Parathyroid adenoma (tissue), 2 donors: ENCODE data around the gene COPS7A.
A peak's percentile ranks its signal among the peaks of the same experiment; 100 is the strongest.

Experiments used
- H2AFZ ChIP-seq: fragments of 300-600 bp; sonication (generic); one replicate; pipeline ENCODE4 v1.7.0; 2017; ENCODE audit warnings: antibody characterized with exemption, mild to moderate bottlenecking
- H3K27ac ChIP-seq: fragments of 300-600 bp; sonication (generic); one replicate; pipeline ENCODE4 v1.7.0; 2017
- H3K27me3 ChIP-seq: fragments of 300-600 bp; sonication (generic); one replicate; pipeline ENCODE4 v1.7.0; 2017; ENCODE audit warnings: low read length; ENCODE audit not compliant: control insufficient read depth, insufficient read depth
- H3K36me3 ChIP-seq: fragments of 300-600 bp; sonication (generic); one replicate; pipeline ENCODE4 v1.7.0; 2017; ENCODE audit warnings: low read length; ENCODE audit not compliant: control insufficient read depth, insufficient read depth
- H3K4me1 ChIP-seq: fragments of 300-600 bp; sonication (generic); one replicate; pipeline ENCODE4 v1.7.0; 2017; ENCODE audit warnings: control low read depth
- H3K4me2 ChIP-seq: fragments of 300-600 bp; sonication (generic); one replicate; pipeline ENCODE4 v1.7.0; 2017; ENCODE audit warnings: low read length
- H3K4me3 ChIP-seq: fragments of 300-600 bp; sonication (generic); one replicate; pipeline ENCODE4 v1.7.0; 2017; ENCODE audit warnings: low read depth, low read length
- H3K79me2 ChIP-seq: fragments of 300-600 bp; sonication (generic); one replicate; pipeline ENCODE4 v1.7.0; 2017; ENCODE audit warnings: control low read depth
- H3K9ac ChIP-seq: fragments of 300-600 bp; sonication (generic); one replicate; pipeline ENCODE4 v1.7.0; 2017; ENCODE audit warnings: mild to moderate bottlenecking
- H3K9me3 ChIP-seq: fragments of 300-600 bp; sonication (generic); one replicate; pipeline ENCODE4 v1.7.0; 2017; ENCODE audit warnings: low read length; ENCODE audit not compliant: control insufficient read depth
- TF ChIP-seq, protein P1 (sequence below): fragments of 300-600 bp; sonication (generic); IDR thresholded peaks from one replicate; pipeline ENCODE4 v1.7.0; 2017; ENCODE audit warnings: antibody characterized with exemption, mild to moderate bottlenecking
- donor health status: primary hyperparathyroidism.

COPS7A gene

DNA sequence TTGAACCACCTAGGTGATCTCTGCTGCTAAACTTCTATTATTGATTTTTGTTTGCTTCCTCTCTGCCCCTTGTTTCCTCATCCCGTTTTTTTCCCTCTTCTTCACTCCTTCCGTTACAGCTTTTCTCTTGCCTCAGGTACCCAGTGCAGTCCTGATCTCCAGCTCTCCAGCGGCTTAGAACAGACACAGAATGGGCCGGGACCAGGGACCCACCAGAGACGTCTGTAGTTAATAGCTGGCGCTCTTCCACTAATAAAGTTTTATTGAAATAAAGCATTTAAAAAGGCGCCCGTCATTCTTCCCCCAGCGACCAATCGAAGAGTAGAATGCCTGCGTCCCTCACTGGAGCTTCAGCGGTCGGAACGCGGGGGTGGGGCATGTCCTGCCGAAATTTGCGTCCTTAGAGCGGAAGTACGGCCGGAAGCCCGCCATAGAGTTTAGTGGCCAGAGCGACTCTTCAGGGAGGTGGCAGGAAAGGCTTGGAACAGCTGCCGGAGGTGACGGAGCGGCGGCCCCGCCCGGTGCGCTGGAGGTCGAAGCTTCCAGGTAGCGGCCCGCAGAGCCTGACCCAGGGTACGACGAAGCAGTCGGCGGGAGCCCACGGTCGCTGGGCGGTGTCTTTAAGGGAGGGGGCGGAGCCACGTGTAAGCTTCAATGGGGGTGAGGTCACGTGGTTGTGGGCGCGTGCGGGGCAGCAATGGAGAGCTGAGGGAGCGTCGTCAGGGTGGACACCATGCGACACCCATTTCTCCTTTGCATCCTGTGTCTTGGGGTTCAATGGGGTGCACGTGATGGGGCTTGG is at the start of gene COPS7A:
COPS7A (plus strand) TSS at position 440 of the 802 bp plus-strand sequence. CDS start 611 bp downstream, outside the sequence.
- Histone ChIP-seq H2AFZ (peak within 1 kb of the TSS; percentile 80), H3K36me3 (no peaks in the 10 kb centered on the region), H3K9ac (no peak within 1 kb of the TSS), H3K4me3 (peak within 1 kb of the TSS; percentile 87), H3K4me2 (peak within 1 kb of the TSS; percentile 99), H3K4me1 (no peaks in the 10 kb centered on the region), H3K27ac (peak within 1 kb of the TSS; percentile 84), H3K79me2 (no peaks in the 10 kb centered on the region), H3K27me3 (no peaks in the 10 kb centered on the region), H3K9me3 (no peaks in the 10 kb centered on the region)
- TF ChIP-seq, protein P1, sequence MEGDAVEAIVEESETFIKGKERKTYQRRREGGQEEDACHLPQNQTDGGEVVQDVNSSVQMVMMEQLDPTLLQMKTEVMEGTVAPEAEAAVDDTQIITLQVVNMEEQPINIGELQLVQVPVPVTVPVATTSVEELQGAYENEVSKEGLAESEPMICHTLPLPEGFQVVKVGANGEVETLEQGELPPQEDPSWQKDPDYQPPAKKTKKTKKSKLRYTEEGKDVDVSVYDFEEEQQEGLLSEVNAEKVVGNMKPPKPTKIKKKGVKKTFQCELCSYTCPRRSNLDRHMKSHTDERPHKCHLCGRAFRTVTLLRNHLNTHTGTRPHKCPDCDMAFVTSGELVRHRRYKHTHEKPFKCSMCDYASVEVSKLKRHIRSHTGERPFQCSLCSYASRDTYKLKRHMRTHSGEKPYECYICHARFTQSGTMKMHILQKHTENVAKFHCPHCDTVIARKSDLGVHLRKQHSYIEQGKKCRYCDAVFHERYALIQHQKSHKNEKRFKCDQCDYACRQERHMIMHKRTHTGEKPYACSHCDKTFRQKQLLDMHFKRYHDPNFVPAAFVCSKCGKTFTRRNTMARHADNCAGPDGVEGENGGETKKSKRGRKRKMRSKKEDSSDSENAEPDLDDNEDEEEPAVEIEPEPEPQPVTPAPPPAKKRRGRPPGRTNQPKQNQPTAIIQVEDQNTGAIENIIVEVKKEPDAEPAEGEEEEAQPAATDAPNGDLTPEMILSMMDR: no peak

- Histone ChIP-seq H3K9me3 (no peaks in the 10 kb centered on the region), H2AFZ (no peak overlapping the region), H3K9ac (no peak overlapping the region), H3K4me1 (no peaks in the 10 kb centered on the region), H3K36me3 (no peaks in the 10 kb centered on the region), H3K4me2 (no peak overlapping the region), H3K79me2 (peaks cover 34% of the 10 kb centered on the region), H3K27me3 (no peaks in the 10 kb centered on the region), H3K27ac (no peak overlapping the region), H3K4me3 (no peak overlapping the region)
- TF ChIP-seq, protein P1: no peak
Observed at GRCh38 chr12:6676962-6677361, 46.9 kb upstream of the COPS7A start.

- H3K4me3 ChIP-seq: no peak overlapping the region
- peak overlapping the region; percentile 1 for H3K27ac ChIP-seq
- no peak overlapping the region for H3K9ac ChIP-seq
- no peaks in the 10 kb centered on the region for H3K27me3 ChIP-seq
- peaks cover 15% of the 10 kb centered on the region for H3K4me1 ChIP-seq
- no peaks in the 10 kb centered on the region for H3K36me3 ChIP-seq
- H2AFZ ChIP-seq: no peak overlapping the region
- TF ChIP-seq, protein P1: peak; percentile 24
- H3K9me3 ChIP-seq: no peaks in the 10 kb centered on the region
- H3K79me2 ChIP-seq: peaks cover 34% of the 10 kb centered on the region
- no peak overlapping the region for H3K4me2 ChIP-seq
Observed at GRCh38 chr12:6684609-6685008, 39.2 kb upstream of the COPS7A start.

DNA sequence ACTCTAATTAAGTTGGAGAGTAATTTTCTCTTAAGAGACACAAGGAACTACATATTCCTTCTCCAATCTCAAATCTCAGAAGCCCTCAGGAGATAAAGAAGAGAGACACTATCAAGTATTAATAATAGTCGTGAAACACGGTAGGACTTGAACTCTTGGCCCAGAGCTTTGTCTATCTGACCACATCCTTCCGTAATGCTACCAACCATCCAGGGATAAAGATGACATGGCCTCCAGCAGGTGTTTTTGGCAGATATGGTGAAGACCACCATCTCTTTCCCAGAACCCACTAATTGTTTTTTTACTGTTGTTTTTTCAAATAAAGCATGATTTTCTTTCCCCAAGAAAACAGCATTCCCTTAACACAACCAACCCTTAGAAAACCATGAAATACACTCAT is 38.0 kb upstream of the COPS7A start:
- peaks cover 15% of the 10 kb centered on the region for H3K4me1 ChIP-seq
- no peak overlapping the region for H3K9ac ChIP-seq
- no peaks in the 10 kb centered on the region for H3K36me3 ChIP-seq
- no peak overlapping the region for H3K27ac ChIP-seq
- no peaks in the 10 kb centered on the region for H3K27me3 ChIP-seq
- no peak overlapping the region for H3K4me3 ChIP-seq
- peaks cover 27% of the 10 kb centered on the region for H3K79me2 ChIP-seq
- no peaks in the 10 kb centered on the region for H3K9me3 ChIP-seq
- H2AFZ ChIP-seq: no peak overlapping the region
- TF ChIP-seq, protein P1: no peak
- H3K4me2 ChIP-seq: no peak overlapping the region
